B cell (primary cell): Measurements from ENCODE around the gene RAB25. TPM values are rescaled to one million over a fixed set of nuclear protein-coding genes. Genes with fewer than 3 reads are reported as not detected.

ENCODE experiments used
- ATAC-seq: fragments of 200-7000 bp; cut with Tn5 transposase; one replicate; pipeline ENCODE4 v1.10.0; 2021; ENCODE audit warnings: low read depth, mild to moderate bottlenecking, moderate number of reproducible peaks, moderate library complexity
- CTCF ChIA-PET: fragments of 350-600 bp; sonication (Branson Sonifier 250); formaldehyde crosslinking; loops from one replicate; lab custom pipeline; 2021; ENCODE audit warnings: antibody characterized with exemption, inconsistent platforms; lab: Charles Lee
- POLR2A ChIA-PET: fragments of 350-600 bp; sonication (Branson Sonifier 250); formaldehyde crosslinking; loops from one replicate; lab custom pipeline; 2021; ENCODE audit warnings: antibody characterized with exemption; lab: Charles Lee
- DNase-seq: peaks from one replicate; pipeline ENCODE4 v3.0.0; 2013
- H2AFZ ChIP-seq: 2 replicates; pipeline ENCODE4 v1.6.1; 2012; ENCODE audit warnings: mild to moderate bottlenecking, low read depth, low read length; ENCODE audit not compliant: insufficient read depth, poor library complexity, severe bottlenecking
- H3K27ac ChIP-seq, 2 donors: 1 replicate in 1 of 2; 2 replicates in 1 of 2; pipeline ENCODE4 v1.5.1; 2012 to 2013; ENCODE audit warnings: low read length in 2 of 2, mild to moderate bottlenecking in 2 of 2, moderate library complexity in 1 of 2
- H3K27me3 ChIP-seq, 4 experiments: fragments of 200-600 bp in 1 of 4; sonication (generic) in 1 of 4; replicated peaks in 1 of 4; 1 replicate in 2 of 4; 2 replicates in 2 of 4; pipeline versions ENCODE4 v1.6.1 to v1.7.0; 2013 to 2016; ENCODE audit warnings: low read length in 3 of 4, mild to moderate bottlenecking in 2 of 4, mixed read lengths in 1 of 4, moderate library complexity in 1 of 4; ENCODE audit not compliant: insufficient read depth in 4 of 4, control insufficient read depth in 3 of 4; ENCODE audit errors: control extremely low read depth in 1 of 4
- H3K36me3 ChIP-seq, 2 experiments: replicated peaks in 1 of 2; 1 replicate in 1 of 2; 2 replicates in 1 of 2; pipeline versions ENCODE4 v1.6.1 to v1.7.1; 2013; ENCODE audit warnings: low read length in 1 of 2; ENCODE audit not compliant: insufficient read depth in 2 of 2, control insufficient read depth in 1 of 2; ENCODE audit errors: control extremely low read depth in 1 of 2, extremely low read depth in 1 of 2
- H3K4me1 ChIP-seq, 2 donors: fragments of 200-600 bp in 1 of 2; sonication (generic) in 1 of 2; 1 replicate in 1 of 2; 2 replicates in 1 of 2; pipeline versions ENCODE4 v1.5.1 to v1.6.1; 2013 to 2017; ENCODE audit warnings: low read length in 2 of 2; ENCODE audit not compliant: control insufficient read depth in 2 of 2, insufficient read depth in 2 of 2
- H3K4me2 ChIP-seq: replicated peaks from 2 replicates; pipeline ENCODE3; 2012; ENCODE audit warnings: mild to moderate bottlenecking, low read depth, low read length; ENCODE audit not compliant: poor library complexity, severe bottlenecking
- H3K4me3 ChIP-seq, 5 experiments: fragments of 200-600 bp in 1 of 5; sonication (generic) in 1 of 5; 1 replicate in 3 of 5; 2 replicates in 2 of 5; pipeline versions ENCODE4 v1.5.1 to v1.7.0; 2011 to 2016; ENCODE audit warnings: low read length in 4 of 5, mild to moderate bottlenecking in 4 of 5, low read depth in 2 of 5, control low read depth in 1 of 5, moderate library complexity in 1 of 5; ENCODE audit not compliant: insufficient read depth in 1 of 5; ENCODE audit errors: control extremely low read depth in 1 of 5, extremely low read depth in 1 of 5
- H3K79me2 ChIP-seq: fragments of 200-600 bp; sonication (generic); one replicate; pipeline ENCODE4 v1.6.0; 2016; ENCODE audit warnings: low read length; ENCODE audit not compliant: control insufficient read depth, insufficient read depth
- H3K9ac ChIP-seq: fragments of 200-600 bp; sonication (generic); 2 replicates; pipeline ENCODE4 v1.6.1; 2017; ENCODE audit warnings: mild to moderate bottlenecking, low read length, moderate library complexity
- H3K9me3 ChIP-seq, 3 donors: one replicate each; pipeline versions ENCODE4 v1.6.1 to v1.7.1; 2013; ENCODE audit warnings: low read length in 2 of 3; ENCODE audit not compliant: control insufficient read depth in 2 of 3, insufficient read depth in 1 of 3; ENCODE audit errors: control extremely low read depth in 1 of 3
- H4K20me1 ChIP-seq: 2 replicates; pipeline ENCODE4 v1.6.0; 2012; ENCODE audit warnings: mild to moderate bottlenecking, low read length; ENCODE audit not compliant: insufficient read depth, control insufficient read depth, poor library complexity, severe bottlenecking
- H3K27ac Mint-ChIP-seq: one replicate; pipeline ENCODE4 v1.8.0; 2021; ENCODE audit warnings: mixed read lengths
- H3K27me3 Mint-ChIP-seq: one replicate; pipeline ENCODE4 v1.8.0; 2021; ENCODE audit warnings: mixed read lengths
- H3K4me1 Mint-ChIP-seq: one replicate; pipeline ENCODE4 v1.8.0; 2021; ENCODE audit warnings: mixed read lengths
- H3K4me3 Mint-ChIP-seq: one replicate; pipeline ENCODE4 v1.8.0; 2021; ENCODE audit warnings: mixed read lengths
- H3K9me3 Mint-ChIP-seq: one replicate; pipeline ENCODE4 v1.8.0; 2022; ENCODE audit warnings: mixed read lengths; ENCODE audit not compliant: insufficient read depth
- EZH2 ChIP-seq: IDR thresholded peaks from 2 replicates; pipeline ENCODE4 v1.6.1; 2012; ENCODE audit warnings: borderline replicate concordance, low read depth, mild to moderate bottlenecking, moderate library complexity, low read length; ENCODE audit not compliant: insufficient read depth, poor library complexity, severe bottlenecking
- WGBS: methylation state at CpG from one replicate; pipeline ENCODE4 v1.1.5; 2013; ENCODE audit warnings: missing lambda C conversion rate; ENCODE audit not compliant: insufficient coverage; 5-methylcytosine and 5-hydroxymethylcytosine counted together
- intact Hi-C: fragments of 100-400 bp; cut with micrococcal nuclease; formaldehyde crosslinking; loops from one replicate; pipeline ENCODE4 v1.10.0; 2022
- polyA plus RNA-seq: library from polyadenylated mRNA; depleted of rRNA; stranded (reverse); fragments of >200 nt; gene quantifications from 2 replicates; pipeline ENCODE4 v1.2.3, GENCODE V29; 2012
- total RNA-seq, 2 donors: library from RNA; stranded (reverse); fragments of 120-200 nt in 1 of 2; gene quantifications; 1 replicate in 1 of 2; 2 replicates in 1 of 2; pipeline versions ENCODE4 v1.2.3 to v1.2.4, GENCODE V29; 2013 to 2022
- TF ChIP-seq, protein P1 (sequence below): fragments of 200-600 bp; IDR thresholded peaks from one replicate; pipeline ENCODE4 v1.8.0; 2022; ENCODE audit warnings: antibody characterized with exemption, mild to moderate bottlenecking

RAB25 gene
- total and polyA plus RNA-seq, 2 donors (not counting 1 experiment from before 2014, with no cell fraction given), result 0.69 to 2.2 TPM

- DNase-seq (no peak), ATAC-seq (no peak)
- ChIA-PET CTCF (interaction anchor here (2.0 kb wide), 1 partner anchor 151 kb away, joined by 6 read pairs; no protein-coding TSS in a partner anchor), POLR2A (interaction anchor here (0.6 to 0.7 kb wide), 2 partner anchors 13 to 205 kb away, joined by 5 to 8 read pairs; no protein-coding TSS in a partner anchor)
- Histone ChIP-seq H2AFZ (no peak overlapping the region), H3K9me3 (peaks cover 0 to 4% (median 0%) of the 10 kb centered on the region in 3 donors), H3K4me1 (peaks cover 11 to 23% of the 10 kb centered on the region in 2 donors), H4K20me1 (no peaks in the 10 kb centered on the region), H3K27me3 (peaks cover 0 to 3% (median 1%) of the 10 kb centered on the region in 4 experiments), H3K27ac (no peak overlapping the region), H3K36me3 (no peaks in the 10 kb centered on the region), H3K79me2 (no peaks in the 10 kb centered on the region), H3K4me2 (no peak overlapping the region), H3K4me3 (no peak overlapping the region), H3K9ac (no peak overlapping the region)
- WGBS, result 60% methylated on average over 1 of the region's 8 CpGs
- Mint-ChIP-seq H3K4me3 (no peak overlapping the region), H3K9me3 (no peaks in the 10 kb centered on the region), H3K27ac (no peak overlapping the region), H3K27me3 (no peaks in the 10 kb centered on the region), H3K4me1 (peaks cover 25% of the 10 kb centered on the region)
- intact Hi-C loops, result no loop called here
- no peak for TF ChIP-seq EZH2
Observed at GRCh38 chr1:156074661-156075060, 13.7 kb downstream of the RAB25 start.

DNA sequence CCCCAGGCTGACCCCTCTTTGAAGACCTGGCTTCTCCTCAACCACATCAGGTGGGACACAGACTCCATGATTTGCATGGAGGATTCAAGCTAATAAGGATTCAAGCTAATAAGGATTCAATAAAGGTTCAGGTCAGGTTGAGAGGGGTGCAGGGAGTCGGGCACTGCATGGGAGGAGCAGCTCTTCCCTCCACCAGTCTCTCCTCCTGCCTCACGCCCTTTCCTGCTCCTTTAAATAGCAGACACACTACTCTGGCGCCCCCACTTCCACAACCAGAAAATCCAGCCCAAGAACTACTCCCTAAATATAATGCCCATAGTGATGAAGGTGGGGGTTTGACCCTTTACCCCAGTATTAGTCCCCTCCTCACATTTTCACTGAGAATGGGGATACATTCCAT lies 14.2 kb downstream of the RAB25 start:
- ChIA-PET POLR2A (interaction anchor here (0.6 to 0.7 kb wide), 2 partner anchors 12 to 204 kb away, joined by 5 to 8 read pairs; no protein-coding TSS in a partner anchor), CTCF (interaction anchor here (2.0 kb wide), 1 partner anchor 150 kb away, joined by 6 read pairs; no protein-coding TSS in a partner anchor)
- peaks cover 11 to 23% of the 10 kb centered on the region in 2 donors for H3K4me1 ChIP-seq
- ATAC-seq, result no peak
- no peaks in the 10 kb centered on the region for H3K36me3 ChIP-seq
- no CpG with 5 or more reads among the region's 3 CpGs for WGBS
- intact Hi-C loops, result no loop called here
- no peak for DNase-seq
- no peaks in the 10 kb centered on the region for H4K20me1 ChIP-seq
- Mint-ChIP-seq H3K27ac (no peak overlapping the region), H3K9me3 (no peaks in the 10 kb centered on the region), H3K4me1 (peaks cover 25% of the 10 kb centered on the region), H3K4me3 (peak overlapping the region; percentile 63), H3K27me3 (no peaks in the 10 kb centered on the region)
- H2AFZ ChIP-seq, result no peak overlapping the region
- TF ChIP-seq EZH2, result no peak
- TF ChIP-seq, protein P1, sequence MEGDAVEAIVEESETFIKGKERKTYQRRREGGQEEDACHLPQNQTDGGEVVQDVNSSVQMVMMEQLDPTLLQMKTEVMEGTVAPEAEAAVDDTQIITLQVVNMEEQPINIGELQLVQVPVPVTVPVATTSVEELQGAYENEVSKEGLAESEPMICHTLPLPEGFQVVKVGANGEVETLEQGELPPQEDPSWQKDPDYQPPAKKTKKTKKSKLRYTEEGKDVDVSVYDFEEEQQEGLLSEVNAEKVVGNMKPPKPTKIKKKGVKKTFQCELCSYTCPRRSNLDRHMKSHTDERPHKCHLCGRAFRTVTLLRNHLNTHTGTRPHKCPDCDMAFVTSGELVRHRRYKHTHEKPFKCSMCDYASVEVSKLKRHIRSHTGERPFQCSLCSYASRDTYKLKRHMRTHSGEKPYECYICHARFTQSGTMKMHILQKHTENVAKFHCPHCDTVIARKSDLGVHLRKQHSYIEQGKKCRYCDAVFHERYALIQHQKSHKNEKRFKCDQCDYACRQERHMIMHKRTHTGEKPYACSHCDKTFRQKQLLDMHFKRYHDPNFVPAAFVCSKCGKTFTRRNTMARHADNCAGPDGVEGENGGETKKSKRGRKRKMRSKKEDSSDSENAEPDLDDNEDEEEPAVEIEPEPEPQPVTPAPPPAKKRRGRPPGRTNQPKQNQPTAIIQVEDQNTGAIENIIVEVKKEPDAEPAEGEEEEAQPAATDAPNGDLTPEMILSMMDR, result no peak
- H3K4me2 ChIP-seq, result no peak overlapping the region
- H3K9ac ChIP-seq, result no peak overlapping the region
- peaks cover 0 to 4% (median 0%) of the 10 kb centered on the region in 3 donors for H3K9me3 ChIP-seq
- H3K27me3 ChIP-seq, result peaks cover 0 to 2% (median 0%) of the 10 kb centered on the region in 4 experiments
- H3K79me2 ChIP-seq, result no peaks in the 10 kb centered on the region
- H3K27ac ChIP-seq, result no peak overlapping the region
- no peak overlapping the region for H3K4me3 ChIP-seq
